NCI-H146 (cell line): ENCODE data around the gene PCDHGC5.

Source experiments
- DNase-seq: peaks from one replicate; lab custom pipeline; 2025; lab: John Stamatoyannopoulos, UW

PCDHGC5 gene

DNA sequence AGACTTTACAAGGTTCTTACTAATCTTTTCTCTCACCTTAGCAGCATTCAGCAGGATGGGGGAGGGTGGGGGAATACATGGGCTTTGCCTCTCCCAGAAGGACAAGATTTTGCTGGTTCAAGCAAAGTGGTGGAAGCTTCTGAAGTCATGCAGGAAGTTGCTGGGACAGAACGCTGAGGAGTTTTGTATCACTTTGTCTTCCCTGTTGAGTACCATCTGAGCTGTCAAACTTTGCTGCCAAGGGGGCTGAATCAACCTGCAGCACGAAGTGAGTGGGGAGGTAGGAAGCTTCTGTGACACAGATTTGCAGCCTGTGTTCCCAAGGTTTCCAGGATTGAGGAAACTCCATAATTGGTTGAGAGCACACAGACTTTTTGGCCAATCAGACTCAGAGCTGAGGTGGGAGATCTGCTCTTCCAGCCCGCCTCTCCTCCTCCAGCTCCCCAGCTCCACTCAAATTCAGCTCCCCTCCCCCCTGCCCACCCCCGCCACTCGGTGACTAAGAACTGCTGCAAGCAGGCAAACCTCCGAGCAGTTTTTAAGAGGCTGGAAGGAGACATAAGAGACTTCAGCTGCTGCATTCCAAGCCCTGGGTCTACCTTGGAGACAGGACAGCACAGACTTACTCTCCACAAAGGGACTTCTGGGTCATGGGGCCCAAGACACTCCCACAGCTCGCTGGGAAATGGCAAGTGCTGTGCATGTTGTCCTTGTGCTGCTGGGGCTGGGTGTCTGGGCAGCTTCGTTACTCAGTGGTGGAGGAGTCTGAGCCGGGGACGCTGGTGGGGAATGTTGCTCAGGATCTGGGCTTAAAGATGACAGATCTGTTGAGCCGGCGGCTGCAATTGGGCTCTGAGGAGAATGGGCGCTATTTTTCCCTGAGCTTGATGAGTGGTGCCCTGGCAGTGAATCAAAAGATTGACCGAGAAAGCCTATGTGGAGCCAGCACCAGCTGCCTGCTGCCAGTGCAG is at the start of gene PCDHGC5:
Gene PCDHGC5 (plus strand): TSS at position 491 of the 971 bp plus-strand sequence. CDS start 160 bp downstream, at position 651.
- no peak for DNase-seq

DNA sequence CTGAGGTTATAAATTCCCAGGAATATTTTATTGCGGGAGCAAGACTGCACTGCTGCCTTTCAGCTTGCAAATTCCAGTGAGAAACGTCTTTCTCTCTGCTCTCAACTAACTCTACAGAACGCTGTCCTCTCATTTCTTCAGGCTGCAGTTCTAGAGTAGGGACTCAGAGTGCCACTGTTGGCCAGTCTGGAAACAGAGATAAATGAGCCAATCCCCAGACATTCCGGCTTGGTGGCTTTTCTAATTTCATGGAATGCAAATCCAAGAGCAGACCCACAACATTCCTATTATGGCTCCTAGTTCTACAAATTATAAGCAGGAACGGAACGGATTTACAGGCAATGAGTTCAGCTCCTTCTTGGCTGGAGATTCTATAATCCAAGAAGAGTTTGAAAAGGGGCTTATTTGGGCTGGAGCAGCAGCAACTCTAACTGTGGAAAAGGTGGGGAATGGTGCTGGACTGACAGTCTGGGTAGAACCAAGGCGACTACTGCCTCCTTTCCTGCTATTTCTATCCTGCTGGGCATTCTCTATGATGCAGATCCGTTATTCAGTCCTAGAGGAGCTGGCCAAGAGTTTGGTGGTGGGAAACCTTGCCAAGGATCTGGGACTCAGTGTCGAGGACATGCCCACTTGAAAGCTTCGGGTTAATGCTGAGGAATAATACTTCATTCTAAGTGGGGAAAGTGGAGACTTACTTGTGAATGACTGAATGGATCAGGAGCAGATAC is 49.3 kb upstream of the PCDHGC5 start:
- DNase-seq: no peak

DNA sequence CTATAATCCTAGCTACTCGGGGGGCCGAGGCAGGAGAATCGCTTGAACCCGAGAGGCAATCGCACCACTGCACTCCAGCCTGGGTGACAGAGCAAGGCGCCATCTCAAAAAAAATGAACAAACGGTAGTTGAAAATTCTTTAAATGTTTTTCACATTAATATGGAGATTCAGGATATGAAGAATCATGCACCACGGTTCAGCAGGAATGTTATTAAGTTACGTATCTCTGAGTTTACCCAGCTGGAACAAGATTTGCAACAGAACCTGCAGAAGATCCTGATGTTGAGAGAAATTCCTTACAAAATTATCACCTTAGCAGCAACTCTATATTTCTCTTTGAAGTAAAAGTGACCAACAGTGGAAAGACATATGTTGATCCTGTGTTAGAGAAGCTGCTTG is 48.5 kb upstream of the PCDHGC5 start:
- DNase-seq: no peak

DNA sequence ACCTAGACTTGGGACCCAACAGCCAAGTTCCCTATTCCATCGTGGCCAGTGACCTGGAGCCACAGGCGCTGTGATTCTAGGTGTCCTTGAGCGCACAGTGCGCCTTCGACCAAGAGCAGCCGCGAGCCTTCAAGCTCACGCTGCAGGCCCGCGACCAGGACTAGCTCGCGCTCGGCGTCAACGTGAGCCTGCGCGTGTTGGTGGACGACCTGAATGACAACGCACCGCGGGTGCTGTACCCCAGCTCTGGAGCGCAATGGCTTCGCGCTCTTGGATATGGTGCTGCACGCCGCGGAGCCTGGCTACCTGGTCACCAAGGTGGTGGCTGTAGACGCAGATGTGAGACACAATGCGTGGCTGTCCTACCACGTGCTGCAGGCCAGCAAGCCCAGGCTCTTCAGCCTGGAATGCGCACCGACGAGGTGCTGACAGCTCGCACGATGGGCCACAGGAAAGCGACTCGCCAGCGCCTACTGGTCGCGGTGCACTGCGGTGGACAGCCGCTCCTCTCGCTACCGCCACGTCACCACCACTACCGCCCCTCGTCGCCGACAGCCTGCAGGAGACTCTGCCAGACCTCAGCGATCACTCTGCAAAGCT is 47.2 kb upstream of the PCDHGC5 start:
- DNase-seq: no peak

DNA sequence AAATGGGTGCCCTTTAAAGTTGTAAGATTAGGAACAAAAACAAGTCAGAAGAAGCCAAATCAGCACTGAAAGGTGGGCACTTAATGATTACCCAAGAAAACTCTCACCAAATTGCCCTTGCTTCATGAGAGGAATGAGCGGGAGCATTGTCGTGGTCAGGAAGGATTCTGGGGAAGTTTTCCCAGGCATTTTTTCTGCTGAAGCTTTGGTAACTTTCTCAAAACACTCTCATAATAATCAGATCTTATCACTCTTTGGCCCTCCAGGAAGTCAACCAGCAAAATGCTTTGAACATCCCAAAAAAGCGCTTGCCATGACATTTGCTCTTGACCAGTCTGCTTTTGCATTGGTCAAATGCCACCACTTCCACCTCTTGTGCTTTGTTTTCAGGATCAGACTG is 23.5 kb upstream of the PCDHGC5 start:
- no peak for DNase-seq

DNA sequence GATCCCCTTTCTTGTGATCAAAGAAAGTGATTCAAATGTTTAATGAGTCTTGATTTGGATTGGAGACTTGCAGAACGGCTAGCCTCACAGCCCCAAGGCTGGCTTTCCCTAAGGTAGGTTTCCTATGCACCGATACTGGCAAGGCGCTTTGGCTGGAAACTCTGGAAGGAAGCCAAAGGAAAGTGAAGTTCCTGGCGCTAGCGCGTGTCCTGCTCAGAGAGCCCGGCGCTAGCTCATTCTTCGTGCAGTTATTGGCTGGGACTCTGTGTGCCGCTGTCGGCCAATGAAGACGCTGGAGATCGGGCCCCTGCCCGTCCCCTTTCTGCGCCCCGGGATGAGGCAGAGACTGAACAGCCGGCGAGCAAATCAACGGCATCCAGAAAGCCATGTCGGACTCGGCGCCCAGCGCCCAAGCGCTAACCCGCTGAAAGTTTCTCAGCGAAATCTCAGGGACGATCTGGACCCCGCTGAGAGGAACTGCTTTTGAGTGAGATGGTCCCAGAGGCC is 13.2 kb upstream of the PCDHGC5 start, which contains the start of gene PCDHGC3:
Gene PCDHGC3 (plus strand): TSS at position 342 of the 507 bp plus-strand sequence. CDS start 151 bp downstream, at position 493.
- peak; percentile 70 for DNase-seq

DNA sequence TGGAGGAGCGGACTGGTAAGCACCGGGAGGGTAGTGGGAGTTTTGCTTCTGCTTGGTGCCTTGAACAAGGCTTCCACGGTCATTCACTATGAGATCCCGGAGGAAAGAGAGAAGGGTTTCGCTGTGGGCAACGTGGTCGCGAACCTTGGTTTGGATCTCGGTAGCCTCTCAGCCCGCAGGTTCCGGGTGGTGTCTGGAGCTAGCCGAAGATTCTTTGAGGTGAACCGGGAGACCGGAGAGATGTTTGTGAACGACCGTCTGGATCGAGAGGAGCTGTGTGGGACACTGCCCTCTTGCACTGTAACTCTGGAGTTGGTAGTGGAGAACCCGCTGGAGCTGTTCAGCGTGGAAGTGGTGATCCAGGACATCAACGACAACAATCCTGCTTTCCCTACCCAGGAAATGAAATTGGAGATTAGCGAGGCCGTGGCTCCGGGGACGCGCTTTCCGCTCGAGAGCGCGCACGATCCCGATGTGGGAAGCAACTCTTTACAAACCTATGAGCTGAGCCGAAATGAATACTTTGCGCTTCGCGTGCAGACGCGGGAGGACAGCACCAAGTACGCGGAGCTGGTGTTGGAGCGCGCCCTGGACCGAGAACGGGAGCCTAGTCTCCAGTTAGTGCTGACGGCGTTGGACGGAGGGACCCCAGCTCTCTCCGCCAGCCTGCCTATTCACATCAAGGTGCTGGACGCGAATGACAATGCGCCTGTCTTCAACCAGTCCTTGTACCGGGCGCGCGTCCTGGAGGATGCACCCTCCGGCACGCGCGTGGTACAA is 12.6 kb upstream of the PCDHGC5 start:
- DNase-seq: peak; percentile 42

DNA sequence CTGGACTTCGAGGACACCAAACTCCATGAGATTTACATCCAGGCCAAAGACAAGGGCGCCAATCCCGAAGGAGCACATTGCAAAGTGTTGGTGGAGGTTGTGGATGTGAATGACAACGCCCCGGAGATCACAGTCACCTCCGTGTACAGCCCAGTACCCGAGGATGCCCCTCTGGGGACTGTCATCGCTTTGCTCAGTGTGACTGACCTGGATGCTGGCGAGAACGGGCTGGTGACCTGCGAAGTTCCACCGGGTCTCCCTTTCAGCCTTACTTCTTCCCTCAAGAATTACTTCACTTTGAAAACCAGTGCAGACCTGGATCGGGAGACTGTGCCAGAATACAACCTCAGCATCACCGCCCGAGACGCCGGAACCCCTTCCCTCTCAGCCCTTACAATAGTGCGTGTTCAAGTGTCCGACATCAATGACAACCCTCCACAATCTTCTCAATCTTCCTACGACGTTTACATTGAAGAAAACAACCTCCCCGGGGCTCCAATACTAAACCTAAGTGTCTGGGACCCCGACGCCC is 11.8 kb upstream of the PCDHGC5 start:
- DNase-seq: no peak

DNA sequence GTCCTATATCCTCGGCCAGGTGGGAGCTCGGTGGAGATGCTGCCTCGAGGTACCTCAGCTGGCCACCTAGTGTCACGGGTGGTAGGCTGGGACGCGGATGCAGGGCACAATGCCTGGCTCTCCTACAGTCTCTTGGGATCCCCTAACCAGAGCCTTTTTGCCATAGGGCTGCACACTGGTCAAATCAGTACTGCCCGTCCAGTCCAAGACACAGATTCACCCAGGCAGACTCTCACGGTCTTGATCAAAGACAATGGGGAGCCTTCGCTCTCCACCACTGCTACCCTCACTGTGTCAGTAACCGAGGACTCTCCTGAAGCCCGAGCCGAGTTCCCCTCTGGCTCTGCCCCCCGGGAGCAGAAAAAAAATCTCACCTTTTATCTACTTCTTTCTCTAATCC is 11.1 kb upstream of the PCDHGC5 start:
- DNase-seq: no peak

DNA sequence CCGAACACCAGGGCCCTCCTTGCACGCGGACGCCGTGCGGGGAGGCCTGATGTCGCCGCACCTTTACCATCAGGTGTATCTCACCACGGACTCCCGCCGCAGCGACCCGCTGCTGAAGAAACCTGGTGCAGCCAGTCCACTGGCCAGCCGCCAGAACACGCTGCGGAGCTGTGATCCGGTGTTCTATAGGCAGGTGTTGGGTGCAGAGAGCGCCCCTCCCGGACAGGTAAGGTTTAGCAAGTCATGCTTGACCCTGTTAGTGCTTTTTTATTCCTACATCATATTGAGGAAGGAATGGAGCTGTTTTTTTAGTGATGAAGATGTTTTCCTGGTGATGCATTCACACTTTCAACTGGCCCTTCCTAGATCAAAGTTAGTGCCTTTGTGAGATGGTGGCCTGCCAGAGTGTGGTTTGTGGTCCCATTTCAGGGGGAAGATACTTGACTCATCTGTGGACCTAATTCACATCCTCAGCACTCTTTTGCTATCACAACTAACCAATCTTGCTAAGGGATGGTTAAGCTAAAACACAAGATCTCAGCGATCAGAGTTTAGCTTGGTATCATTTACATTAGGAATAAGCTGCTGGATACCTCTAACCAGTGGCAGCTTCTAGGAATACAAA is 10.4 kb upstream of the PCDHGC5 start:
- DNase-seq: peak; percentile 83

DNA sequence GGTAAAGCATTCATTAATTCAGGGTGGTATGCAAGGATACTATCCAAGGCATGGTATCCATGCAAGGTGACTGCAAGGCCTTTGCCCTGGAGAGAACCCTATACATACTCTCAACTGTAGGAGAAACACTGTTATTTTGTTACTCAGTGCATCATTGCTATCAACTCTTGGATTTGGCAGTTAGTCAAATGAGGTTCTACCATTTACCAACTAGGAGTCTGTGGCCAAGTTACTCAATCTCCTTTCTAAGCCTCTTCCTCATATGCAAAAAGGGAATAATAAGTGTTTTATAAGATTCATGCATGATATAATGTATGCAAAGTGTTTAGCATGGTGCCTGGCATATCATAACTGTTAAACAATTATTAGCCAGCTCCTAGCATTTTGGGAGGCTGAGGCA is 9.1 kb upstream of the PCDHGC5 start:
- DNase-seq: no peak

DNA sequence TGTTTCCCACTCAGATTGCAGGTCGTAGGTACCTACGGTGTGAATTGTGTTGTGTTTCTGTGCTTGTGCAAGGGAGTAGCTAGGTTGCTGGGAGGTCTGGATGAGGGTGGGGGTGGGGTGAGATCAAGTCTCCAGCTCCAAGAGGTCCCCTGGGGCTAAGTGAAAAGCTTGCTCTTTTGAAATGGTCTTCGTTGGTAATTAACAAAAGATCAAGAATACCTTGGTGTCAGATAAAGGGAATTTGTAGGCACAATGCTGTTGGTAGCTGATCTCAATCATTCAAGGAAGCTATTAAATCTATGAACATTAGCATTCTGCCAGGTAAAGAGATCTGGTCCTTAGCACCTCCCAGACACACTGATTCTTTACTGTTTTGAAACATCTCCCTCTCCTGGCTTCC is 5.0 kb upstream of the PCDHGC5 start:
- DNase-seq: peak; percentile 17

DNA sequence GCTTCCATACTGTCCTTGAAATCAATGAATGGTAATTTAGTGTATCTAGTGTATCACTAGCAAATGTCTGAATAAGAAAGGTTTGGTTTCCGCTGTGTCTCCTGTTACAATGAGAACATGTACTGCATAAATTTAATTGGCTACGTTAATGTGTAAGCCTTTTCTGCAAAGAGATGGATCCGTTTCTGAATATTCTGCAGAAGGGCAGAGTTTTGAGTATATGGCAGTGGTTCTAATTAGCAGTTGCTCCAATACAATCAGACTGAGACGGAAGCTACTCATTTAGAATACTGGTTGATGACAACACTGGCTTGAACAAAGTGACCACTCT is 4.6 kb upstream of the PCDHGC5 start:
- DNase-seq: no peak

DNA sequence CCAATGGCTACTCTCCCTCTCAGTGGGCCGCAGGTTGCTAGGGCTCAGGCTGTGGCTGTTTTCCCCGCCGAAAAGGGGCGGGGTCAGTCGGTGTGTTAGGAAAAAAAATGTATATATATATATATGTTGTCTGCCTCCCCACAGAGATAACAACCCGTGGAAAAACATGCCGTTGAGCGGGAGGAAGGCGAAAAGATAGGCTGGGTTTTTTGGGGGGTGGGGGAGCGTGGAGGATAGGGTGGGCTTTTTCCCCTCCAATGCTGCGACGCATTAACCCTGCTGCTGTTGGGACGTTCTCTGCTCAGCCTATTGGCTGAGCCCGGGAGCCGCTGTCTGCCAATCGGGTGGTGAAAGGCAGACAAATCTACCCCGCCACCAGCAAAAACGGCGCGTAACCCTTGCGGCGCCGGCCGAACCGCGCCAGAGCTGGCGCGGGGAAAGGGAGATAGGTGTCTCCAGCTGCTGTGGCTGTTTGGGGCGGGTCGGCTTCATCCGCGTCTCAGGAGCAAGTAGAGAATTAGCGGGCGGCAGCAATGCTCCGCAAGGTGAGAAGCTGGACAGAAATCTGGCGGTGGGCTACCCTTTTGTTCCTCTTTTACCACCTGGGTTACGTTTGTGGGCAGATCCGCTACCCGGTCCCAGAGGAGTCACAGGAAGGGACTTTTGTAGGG is 4.1 kb upstream of the PCDHGC5 start, which contains the start of gene PCDHGC4:
Gene PCDHGC4 (plus strand): TSS at position 390 of the 671 bp plus-strand sequence. CDS start 144 bp downstream, at position 534.
- DNase-seq: peak; percentile 68

DNA sequence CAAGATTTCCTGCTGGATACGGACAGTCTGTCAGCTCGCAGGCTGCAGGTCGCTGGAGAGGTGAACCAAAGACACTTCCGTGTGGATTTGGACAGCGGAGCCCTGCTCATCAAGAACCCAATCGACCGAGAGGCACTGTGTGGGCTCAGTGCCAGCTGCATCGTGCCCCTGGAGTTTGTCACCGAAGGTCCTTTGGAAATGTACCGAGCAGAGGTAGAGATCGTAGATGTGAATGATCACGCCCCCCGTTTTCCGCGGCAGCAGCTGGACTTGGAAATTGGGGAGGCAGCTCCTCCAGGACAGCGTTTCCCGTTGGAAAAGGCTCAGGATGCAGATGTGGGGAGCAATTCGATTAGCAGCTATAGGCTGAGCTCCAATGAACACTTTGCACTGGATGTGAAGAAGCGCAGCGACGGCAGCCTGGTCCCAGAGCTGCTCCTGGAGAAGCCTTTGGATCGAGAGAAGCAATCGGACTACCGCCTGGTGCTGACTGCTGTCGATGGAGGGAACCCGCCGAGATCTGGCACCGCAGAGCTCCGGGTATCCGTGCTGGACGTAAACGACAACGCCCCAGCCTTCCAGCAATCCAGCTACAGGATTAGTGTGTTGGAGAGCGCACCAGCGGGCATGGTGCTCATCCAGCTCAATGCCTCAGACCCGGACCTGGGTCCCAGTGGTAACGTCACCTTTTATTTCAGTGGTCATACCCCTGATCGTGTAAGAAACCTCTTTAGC is 3.4 kb upstream of the PCDHGC5 start:
- peak; percentile 25 for DNase-seq

DNA sequence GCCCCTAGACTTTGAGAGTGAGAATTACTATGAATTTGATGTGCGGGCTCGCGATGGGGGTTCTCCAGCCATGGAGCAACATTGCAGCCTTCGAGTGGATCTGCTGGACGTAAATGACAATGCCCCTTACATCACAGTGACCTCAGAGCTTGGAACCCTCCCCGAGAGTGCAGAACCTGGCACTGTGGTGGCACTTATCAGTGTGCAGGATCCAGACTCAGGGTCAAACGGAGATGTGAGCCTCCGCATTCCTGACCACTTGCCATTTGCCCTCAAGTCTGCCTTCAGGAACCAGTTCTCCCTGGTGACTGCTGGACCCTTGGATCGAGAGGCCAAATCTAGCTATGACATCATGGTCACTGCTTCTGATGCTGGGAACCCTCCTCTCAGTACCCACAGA is 2.8 kb upstream of the PCDHGC5 start:
- no peak for DNase-seq

DNA sequence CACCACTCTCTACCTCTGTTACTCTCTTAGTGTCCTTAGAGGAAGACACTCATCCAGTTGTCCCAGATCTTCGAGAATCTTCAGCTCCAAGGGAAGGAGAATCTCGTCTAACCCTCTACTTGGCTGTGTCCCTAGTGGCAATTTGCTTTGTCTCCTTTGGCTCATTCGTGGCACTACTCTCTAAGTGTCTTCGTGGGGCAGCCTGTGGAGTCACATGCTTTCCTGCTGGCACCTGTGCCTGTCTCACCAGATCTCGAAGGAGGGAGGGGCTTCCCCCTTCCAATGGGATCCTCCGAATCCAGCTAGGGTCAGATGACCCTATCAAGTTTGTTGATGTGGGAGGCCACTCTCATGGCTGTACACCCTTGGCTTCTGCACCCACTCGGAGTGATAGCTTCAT is 1.8 kb upstream of the PCDHGC5 start:
- no peak for DNase-seq

DNA sequence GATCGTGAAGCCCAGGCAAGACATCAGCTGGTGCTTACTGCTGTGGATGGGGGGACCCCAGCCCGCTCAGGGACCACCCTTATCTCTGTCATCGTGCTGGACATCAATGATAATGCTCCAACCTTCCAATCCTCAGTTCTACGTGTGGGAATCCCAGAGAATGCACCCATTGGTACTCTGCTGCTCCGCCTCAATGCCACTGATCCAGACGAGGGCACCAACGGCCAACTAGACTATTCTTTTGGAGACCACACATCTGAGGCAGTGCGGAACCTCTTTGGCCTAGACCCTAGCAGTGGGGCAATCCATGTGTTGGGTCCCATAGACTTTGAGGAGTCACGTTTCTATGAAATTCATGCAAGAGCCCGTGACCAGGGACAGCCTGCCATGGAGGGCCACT is 960 bp downstream of the PCDHGC5 start:
- DNase-seq: no peak

DNA sequence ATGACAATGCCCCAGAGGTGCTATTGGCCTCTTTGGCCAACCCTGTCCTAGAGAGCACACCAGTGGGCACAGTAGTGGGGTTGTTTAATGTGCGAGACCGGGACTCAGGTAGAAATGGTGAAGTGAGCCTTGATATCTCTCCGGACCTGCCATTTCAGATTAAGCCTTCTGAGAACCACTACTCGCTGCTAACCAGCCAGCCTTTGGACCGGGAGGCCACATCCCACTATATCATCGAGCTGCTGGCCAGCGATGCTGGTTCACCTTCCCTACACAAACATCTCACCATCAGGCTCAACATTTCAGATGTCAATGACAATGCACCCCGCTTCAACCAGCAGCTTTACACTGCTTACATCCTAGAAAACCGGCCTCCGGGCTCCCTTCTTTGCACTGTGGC is 1.4 kb downstream of the PCDHGC5 start:
- DNase-seq: no peak

DNA sequence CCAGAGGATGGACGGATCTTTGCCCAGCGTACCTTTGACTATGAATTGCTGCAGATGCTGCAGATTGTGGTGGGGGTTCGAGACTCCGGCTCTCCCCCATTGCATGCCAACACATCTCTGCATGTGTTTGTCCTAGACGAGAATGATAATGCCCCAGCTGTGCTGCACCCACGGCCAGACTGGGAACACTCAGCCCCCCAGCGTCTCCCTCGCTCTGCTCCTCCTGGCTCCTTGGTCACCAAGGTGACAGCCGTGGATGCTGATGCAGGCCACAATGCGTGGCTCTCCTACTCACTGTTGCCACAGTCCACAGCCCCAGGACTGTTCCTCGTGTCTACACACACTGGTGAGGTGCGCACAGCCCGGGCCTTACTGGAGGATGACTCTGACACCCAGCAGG is 1.9 kb downstream of the PCDHGC5 start:
- no peak for DNase-seq
